Measurements from ENCODE around the gene CLHC1.

CLHC1 gene

DNA sequence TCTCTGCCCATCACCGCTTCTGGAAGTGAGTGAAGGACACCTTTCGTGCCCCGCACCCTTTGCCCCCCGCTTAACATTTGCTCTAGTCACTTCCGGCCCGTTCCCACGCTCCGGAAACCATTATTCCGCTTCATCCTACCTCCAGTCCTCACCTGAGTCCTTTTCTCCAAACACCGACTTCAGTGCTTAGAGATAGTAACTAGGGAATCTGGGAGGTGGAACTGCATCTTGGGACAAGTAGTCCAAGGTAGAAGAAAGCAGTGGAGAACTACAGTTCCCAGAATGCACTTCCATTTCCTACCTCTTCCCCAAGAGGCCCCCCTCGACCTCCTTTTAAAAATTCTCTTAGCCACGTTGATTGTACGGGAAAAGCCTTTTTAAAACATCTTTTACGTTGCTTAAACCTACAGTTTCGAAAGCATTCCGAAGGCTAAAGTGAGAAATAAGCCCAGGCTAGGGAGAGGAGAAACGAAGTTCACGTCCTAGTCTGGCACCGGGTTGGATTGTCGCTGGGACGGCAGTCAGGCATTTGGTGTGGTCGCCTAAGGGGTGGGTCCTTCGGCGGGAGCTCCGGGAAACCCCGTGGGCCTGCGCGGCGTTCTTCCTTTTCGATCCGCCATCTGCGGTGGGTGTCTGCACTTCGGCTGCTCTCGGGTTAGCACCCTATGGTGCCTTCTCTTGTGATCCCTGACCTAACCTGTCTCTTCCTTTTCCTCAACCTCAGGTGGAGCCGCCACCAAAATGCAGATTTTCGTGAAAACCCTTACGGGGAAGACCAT, at the start of gene CLHC1, which contains the start of gene RPS27A (continued):
- TF ChIP-seq, protein P1, sequence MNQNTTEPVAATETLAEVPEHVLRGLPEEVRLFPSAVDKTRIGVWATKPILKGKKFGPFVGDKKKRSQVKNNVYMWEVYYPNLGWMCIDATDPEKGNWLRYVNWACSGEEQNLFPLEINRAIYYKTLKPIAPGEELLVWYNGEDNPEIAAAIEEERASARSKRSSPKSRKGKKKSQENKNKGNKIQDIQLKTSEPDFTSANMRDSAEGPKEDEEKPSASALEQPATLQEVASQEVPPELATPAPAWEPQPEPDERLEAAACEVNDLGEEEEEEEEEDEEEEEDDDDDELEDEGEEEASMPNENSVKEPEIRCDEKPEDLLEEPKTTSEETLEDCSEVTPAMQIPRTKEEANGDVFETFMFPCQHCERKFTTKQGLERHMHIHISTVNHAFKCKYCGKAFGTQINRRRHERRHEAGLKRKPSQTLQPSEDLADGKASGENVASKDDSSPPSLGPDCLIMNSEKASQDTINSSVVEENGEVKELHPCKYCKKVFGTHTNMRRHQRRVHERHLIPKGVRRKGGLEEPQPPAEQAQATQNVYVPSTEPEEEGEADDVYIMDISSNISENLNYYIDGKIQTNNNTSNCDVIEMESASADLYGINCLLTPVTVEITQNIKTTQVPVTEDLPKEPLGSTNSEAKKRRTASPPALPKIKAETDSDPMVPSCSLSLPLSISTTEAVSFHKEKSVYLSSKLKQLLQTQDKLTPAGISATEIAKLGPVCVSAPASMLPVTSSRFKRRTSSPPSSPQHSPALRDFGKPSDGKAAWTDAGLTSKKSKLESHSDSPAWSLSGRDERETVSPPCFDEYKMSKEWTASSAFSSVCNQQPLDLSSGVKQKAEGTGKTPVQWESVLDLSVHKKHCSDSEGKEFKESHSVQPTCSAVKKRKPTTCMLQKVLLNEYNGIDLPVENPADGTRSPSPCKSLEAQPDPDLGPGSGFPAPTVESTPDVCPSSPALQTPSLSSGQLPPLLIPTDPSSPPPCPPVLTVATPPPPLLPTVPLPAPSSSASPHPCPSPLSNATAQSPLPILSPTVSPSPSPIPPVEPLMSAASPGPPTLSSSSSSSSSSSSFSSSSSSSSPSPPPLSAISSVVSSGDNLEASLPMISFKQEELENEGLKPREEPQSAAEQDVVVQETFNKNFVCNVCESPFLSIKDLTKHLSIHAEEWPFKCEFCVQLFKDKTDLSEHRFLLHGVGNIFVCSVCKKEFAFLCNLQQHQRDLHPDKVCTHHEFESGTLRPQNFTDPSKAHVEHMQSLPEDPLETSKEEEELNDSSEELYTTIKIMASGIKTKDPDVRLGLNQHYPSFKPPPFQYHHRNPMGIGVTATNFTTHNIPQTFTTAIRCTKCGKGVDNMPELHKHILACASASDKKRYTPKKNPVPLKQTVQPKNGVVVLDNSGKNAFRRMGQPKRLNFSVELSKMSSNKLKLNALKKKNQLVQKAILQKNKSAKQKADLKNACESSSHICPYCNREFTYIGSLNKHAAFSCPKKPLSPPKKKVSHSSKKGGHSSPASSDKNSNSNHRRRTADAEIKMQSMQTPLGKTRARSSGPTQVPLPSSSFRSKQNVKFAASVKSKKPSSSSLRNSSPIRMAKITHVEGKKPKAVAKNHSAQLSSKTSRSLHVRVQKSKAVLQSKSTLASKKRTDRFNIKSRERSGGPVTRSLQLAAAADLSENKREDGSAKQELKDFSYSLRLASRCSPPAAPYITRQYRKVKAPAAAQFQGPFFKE (tag by site-specific recombination; IDR thresholded peaks at IDR 0.05; ENCODE audit: borderline replicate concordance): no peak
- TF ChIP-seq HOXA7 (CRISPR knock-in tag; IDR thresholded peaks at IDR 0.05; ENCODE audit: borderline replicate concordance) (no peak), ZNF157 (tag by site-specific recombination; IDR thresholded peaks at IDR 0.05) (no peak), ZNF660 (tag by site-specific recombination; IDR thresholded peaks at IDR 0.05) (no peak), ZNF24 (tag by site-specific recombination; IDR thresholded peaks at IDR 0.05) (no peak; the same call in none of the 2 replicates), ZBTB1 (tag by site-specific recombination; IDR thresholded peaks at IDR 0.05) (no peak), ZNF48 (tag by site-specific recombination; IDR thresholded peaks at IDR 0.05) (no peak), ZNF366 (tag by site-specific recombination; conservative IDR thresholded peaks at IDR 0.05) (peak; percentile 87), OVOL3 (tag by site-specific recombination; IDR thresholded peaks at IDR 0.05) (no peak), ZNF768 (tag by site-specific recombination; IDR thresholded peaks at IDR 0.05) (no peak), HOXD13 (CRISPR knock-in tag; IDR thresholded peaks at IDR 0.05; ENCODE audit: borderline replicate concordance) (no peak), YY1 (tag by site-specific recombination; IDR thresholded peaks at IDR 0.05) (0 out of 2 replicates have a peak, but pooled peaks have one; percentile 45), ZNF324 (tag by site-specific recombination; IDR thresholded peaks at IDR 0.05) (peak; percentile 53; the same call in 1 of the 2 replicates), GLIS1 (tag by site-specific recombination; IDR thresholded peaks at IDR 0.05) (peak; percentile 36; the same call in 1 of the 2 replicates), KLF8 (tag by site-specific recombination; IDR thresholded peaks at IDR 0.05) (peak; percentile 41), ZNF16 (tag by site-specific recombination; IDR thresholded peaks at IDR 0.05; ENCODE audit: low read depth) (no peak), ZNF501 (tag by site-specific recombination; IDR thresholded peaks at IDR 0.05) (0 out of 2 replicates have a peak, but pooled peaks have one; percentile 38), ZNF561 (tag by site-specific recombination; IDR thresholded peaks at IDR 0.05; ENCODE audit: borderline replicate concordance) (0 out of 2 replicates have a peak, but pooled peaks have one; percentile 17)
- TF ChIP-seq, protein P2, sequence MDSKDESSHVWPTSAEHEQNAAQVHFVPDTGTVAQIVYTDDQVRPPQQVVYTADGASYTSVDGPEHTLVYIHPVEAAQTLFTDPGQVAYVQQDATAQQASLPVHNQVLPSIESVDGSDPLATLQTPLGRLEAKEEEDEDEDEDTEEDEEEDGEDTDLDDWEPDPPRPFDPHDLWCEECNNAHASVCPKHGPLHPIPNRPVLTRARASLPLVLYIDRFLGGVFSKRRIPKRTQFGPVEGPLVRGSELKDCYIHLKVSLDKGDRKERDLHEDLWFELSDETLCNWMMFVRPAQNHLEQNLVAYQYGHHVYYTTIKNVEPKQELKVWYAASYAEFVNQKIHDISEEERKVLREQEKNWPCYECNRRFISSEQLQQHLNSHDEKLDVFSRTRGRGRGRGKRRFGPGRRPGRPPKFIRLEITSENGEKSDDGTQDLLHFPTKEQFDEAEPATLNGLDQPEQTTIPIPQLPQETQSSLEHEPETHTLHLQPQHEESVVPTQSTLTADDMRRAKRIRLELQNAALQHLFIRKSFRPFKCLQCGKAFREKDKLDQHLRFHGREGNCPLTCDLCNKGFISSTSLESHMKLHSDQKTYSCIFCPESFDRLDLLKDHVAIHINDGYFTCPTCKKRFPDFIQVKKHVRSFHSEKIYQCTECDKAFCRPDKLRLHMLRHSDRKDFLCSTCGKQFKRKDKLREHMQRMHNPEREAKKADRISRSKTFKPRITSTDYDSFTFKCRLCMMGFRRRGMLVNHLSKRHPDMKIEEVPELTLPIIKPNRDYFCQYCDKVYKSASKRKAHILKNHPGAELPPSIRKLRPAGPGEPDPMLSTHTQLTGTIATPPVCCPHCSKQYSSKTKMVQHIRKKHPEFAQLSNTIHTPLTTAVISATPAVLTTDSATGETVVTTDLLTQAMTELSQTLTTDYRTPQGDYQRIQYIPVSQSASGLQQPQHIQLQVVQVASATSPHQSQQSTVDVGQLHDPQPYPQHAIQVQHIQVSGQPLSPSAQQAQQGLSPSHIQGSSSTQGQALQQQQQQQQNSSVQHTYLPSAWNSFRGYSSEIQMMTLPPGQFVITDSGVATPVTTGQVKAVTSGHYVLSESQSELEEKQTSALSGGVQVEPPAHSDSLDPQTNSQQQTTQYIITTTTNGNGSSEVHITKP (tag by site-specific recombination; IDR thresholded peaks at IDR 0.05): peak; percentile 50
- TF ChIP-seq, protein P3, sequence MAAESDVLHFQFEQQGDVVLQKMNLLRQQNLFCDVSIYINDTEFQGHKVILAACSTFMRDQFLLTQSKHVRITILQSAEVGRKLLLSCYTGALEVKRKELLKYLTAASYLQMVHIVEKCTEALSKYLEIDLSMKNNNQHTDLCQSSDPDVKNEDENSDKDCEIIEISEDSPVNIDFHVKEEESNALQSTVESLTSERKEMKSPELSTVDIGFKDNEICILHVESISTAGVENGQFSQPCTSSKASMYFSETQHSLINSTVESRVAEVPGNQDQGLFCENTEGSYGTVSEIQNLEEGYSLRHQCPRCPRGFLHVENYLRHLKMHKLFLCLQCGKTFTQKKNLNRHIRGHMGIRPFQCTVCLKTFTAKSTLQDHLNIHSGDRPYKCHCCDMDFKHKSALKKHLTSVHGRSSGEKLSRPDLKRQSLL (tag by site-specific recombination; IDR thresholded peaks at IDR 0.05): no peak
- TF ChIP-seq, protein P4, sequence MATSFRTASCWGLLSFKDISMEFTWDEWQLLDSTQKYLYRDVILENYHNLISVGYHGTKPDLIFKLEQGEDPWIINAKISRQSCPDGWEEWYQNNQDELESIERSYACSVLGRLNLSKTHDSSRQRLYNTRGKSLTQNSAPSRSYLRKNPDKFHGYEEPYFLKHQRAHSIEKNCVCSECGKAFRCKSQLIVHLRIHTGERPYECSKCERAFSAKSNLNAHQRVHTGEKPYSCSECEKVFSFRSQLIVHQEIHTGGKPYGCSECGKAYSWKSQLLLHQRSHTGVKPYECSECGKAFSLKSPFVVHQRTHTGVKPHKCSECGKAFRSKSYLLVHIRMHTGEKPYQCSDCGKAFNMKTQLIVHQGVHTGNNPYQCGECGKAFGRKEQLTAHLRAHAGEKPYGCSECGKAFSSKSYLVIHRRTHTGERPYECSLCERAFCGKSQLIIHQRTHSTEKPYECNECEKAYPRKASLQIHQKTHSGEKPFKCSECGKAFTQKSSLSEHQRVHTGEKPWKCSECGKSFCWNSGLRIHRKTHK (tag by site-specific recombination; IDR thresholded peaks at IDR 0.05): no peak
- TF ChIP-seq, protein P5, sequence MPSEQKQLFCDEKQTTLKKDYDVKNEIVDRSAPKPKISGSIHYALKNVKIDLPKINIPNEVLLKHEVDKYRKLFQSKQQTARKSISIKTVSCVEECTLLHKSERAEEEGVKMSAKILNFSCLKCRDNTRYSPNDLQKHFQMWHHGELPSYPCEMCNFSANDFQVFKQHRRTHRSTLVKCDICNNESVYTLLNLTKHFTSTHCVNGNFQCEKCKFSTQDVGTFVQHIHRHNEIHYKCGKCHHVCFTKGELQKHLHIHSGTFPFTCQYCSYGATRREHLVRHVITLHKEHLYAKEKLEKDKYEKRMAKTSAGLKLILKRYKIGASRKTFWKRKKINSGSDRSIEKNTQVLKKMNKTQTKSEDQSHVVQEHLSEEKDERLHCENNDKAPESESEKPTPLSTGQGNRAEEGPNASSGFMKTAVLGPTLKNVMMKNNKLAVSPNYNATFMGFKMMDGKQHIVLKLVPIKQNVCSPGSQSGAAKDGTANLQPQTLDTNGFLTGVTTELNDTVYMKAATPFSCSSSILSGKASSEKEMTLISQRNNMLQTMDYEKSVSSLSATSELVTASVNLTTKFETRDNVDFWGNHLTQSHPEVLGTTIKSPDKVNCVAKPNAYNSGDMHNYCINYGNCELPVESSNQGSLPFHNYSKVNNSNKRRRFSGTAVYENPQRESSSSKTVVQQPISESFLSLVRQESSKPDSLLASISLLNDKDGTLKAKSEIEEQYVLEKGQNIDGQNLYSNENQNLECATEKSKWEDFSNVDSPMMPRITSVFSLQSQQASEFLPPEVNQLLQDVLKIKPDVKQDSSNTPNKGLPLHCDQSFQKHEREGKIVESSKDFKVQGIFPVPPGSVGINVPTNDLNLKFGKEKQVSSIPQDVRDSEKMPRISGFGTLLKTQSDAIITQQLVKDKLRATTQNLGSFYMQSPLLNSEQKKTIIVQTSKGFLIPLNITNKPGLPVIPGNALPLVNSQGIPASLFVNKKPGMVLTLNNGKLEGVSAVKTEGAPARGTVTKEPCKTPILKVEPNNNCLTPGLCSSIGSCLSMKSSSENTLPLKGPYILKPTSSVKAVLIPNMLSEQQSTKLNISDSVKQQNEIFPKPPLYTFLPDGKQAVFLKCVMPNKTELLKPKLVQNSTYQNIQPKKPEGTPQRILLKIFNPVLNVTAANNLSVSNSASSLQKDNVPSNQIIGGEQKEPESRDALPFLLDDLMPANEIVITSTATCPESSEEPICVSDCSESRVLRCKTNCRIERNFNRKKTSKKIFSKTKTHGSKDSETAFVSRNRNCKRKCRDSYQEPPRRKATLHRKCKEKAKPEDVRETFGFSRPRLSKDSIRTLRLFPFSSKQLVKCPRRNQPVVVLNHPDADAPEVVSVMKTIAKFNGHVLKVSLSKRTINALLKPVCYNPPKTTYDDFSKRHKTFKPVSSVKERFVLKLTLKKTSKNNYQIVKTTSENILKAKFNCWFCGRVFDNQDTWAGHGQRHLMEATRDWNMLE (tag by site-specific recombination; conservative IDR thresholded peaks at IDR 0.05; ENCODE audit: low read depth): no peak

Measured in HEK293 (cell line).